ENCODE results near the gene DDX21.
"Not testable (repeated sequence)": the region's sequence is repeated elsewhere in the genome, so short reads cannot be mapped to it uniquely, and the experiment has no call there.

Gene DDX21

GRCh38 chr10:68955832-68956532, at the start of gene DDX21:
Gene DDX21, plus strand, starts transcription at chr10:68956170. Its CDS starts 56 bp downstream, at chr10:68956226.
- peak; percentile 64 for DNase-seq

DNA sequence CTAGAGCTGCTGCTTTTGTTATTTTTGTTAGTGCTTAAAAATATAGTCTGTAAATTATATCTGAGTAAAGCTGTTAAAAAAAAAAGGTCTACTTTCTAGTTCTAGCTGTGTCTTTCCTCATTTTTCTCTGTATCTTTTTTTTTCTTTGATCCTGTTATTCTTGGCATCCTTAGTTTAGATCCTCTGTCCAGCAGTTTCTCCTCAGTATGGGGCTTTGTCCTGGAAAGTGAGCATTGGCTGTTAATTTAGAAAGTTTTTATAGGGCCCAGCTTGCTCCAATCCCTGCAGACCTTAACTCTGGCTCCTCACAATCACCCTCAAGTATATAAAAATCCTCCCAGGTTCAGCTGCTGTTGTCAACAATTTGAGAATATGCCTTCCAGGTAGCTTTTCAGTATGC, 31.4 kb upstream of the DDX21 start:
- DNase-seq, result no peak

GRCh38 chr10:68925489-68925888, 30.5 kb upstream of the DDX21 start:
- DNase-seq, result no peak

GRCh38 chr10:68929157-68929556, 26.8 kb upstream of the DDX21 start:
- not testable (repeated sequence) for DNase-seq

- not testable (repeated sequence) for DNase-seq
Observed at GRCh38 chr10:68929888-68930287, 26.1 kb upstream of the DDX21 start.

DNA sequence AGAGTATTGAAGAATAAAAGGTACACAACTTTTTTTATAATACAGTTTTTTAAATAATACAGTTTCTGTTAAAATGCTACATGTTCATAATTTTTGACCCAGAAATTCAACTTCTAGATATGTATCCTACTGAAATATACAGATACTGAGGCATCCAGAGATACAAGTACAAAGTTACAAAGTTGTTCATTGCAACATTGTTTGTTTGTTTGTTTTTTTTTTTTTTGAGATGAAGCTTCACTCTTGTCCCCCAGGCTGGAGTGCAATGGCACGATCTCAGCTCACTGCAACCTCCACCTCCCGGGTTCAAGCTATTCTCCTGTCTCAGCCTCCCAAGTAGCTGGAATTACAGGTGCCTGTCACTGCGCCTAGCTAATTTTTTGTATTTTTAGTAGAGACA, 23.1 kb upstream of the DDX21 start:
- DNase-seq, result not testable (repeated sequence)

DNA sequence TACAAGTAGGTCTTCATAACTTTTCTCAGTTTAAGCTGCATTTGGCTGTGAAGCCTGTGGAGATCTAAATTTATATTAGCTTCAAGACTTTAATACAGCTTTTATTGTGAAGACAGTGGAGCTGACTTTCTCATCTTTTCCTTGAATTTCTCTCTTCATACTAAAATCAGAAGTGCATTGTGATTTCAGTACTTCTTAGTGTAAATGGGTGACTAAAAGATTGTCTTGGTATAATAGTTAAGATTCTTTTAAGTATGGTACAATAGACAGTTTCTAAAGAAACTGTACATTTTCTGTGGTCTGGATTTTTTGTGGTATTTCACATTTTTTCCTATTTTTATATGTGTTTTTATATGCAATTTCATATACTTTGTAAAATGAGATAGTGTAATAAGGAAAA, 21.0 kb upstream of the DDX21 start:
- no peak for DNase-seq

DNA sequence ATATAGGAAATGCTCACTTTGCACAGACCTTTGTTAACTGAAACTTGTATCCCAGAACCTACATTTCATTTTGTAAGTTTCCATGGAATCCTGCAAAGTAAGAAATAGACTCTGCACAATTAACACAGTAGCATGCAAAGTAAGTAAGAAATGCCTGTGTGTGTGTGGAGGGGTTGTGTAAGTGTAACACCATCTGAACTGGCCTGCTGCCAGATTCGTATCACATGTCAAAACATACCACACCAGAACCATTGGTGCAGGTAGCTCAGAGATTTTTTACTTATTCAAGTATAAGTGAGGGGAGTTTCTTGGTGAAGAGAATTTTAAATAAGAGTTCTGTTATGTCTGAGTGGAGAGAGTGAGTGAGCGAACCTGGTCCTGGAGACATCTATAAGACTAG, 17.9 kb upstream of the DDX21 start:
- no peak for DNase-seq

DNA sequence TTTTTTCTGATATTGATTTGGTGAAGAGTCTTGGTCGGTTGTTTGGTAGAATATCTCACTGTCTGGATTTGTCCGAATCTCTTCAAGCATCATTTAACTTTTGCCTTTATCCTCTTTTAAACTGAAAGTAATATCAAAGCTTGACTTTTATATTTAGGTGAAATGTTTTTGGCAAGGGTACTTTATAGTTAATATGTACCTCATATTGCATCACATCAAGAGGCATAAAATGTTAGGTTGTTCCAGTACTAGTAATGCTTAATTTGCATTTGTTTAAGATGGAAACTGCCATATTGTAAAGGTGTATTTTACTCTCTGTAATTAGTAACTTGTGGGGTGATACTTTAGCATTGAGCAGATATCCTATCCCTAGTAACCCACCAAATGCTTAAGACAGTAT, 17.1 kb upstream of the DDX21 start:
- no peak for DNase-seq

- DNase-seq, result not testable (repeated sequence)
Observed at GRCh38 chr10:68940917-68941316, 15.1 kb upstream of the DDX21 start.

DNA sequence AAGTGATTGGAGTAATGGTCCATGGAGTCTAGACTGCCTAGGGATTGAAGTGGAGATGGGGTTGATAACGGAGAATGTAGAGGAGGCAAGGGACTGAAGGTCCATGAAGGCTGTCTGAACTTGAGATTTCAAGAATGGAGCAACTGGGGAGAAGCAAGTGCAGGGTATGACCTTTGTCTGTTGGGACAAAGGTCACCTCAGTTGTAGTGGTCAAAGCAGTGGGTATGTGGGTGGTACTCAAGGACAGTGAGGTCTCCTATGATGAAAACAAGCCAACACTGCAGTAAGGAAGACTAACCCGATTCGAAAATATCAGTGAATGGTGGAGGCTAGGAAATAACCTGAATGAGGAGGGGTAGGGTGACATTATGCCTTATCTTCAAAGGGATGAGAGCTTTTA, 5.4 kb upstream of the DDX21 start:
- DNase-seq, result no peak

- no peak for DNase-seq
Observed at GRCh38 chr10:68954904-68955303, 1.1 kb upstream of the DDX21 start.

DNA sequence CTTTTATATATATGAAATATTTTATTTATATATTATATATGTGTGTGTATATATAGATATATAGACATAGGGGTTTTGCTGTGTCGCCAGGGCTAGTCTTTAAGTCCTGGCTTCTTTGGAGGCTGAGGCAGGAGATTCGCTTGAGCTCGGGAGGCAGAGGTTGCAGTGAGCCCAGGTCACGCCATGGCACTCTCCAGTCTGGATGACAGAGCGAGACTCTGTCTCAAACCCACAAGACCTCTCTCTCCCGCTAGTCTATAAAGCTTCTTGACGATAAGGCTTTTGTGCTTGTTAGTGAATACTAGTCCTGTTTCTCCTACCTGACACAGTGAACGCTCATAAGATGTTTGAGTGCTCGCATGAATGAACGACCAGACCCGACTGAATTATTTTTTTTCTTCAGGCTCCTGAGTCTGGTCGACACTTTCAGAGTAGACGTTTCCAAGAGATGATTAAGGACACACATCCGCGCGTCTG, 577 bp upstream of the DDX21 start:
- peak; percentile 2 for DNase-seq

- no peak for DNase-seq
Observed at GRCh38 chr10:68957284-68957615, 1.3 kb downstream of the DDX21 start.

GRCh38 chr10:68957654-68958053, 1.7 kb downstream of the DDX21 start:
- DNase-seq, result no peak

- DNase-seq, result no peak
Observed at GRCh38 chr10:68959695-68960527, 3.9 kb downstream of the DDX21 start.

DNA sequence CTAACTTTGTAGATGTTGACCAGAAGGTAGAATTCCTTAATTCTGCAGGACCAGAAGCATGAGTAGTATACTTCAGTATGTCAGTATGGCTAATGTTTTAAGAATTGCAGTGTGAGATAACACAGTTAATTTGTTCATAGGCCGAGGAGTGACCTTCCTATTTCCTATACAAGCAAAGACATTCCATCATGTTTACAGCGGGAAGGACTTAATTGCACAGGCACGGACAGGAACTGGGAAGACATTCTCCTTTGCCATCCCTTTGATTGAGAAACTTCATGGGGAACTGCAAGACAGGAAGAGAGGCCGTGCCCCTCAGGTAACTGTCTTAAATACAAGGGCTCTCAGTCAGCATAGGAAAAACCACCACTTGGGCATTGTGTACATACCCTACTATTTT, 7.2 kb downstream of the DDX21 start:
- DNase-seq, result no peak

DNA sequence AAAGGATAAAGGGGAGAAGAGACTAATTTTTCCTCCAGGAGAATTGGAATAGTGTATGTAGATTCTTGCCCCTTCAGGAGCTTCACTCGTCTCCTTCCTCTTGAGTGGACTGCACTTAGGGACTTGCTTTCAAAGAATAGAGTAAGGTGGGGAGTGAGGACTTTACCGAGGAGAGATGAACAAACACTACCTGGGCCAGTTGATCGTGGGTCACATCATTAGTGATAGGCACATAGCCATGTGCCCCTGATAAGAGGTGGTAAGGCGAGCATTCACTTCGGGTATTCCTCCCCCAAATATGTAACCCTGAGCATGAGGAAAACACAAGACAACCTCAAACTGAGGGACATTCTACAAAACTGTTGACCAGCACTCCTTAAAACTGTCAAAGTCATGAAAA, 18.0 kb downstream of the DDX21 start:
- DNase-seq, result no peak

- DNase-seq, result not testable (repeated sequence)
Observed at GRCh38 chr10:68975936-68976473, 20.0 kb downstream of the DDX21 start.

GRCh38 chr10:68979738-68980137, 23.8 kb downstream of the DDX21 start:
- not testable (repeated sequence) for DNase-seq

- no peak for DNase-seq
Observed at GRCh38 chr10:68981074-68981473, 25.1 kb downstream of the DDX21 start.

DNA sequence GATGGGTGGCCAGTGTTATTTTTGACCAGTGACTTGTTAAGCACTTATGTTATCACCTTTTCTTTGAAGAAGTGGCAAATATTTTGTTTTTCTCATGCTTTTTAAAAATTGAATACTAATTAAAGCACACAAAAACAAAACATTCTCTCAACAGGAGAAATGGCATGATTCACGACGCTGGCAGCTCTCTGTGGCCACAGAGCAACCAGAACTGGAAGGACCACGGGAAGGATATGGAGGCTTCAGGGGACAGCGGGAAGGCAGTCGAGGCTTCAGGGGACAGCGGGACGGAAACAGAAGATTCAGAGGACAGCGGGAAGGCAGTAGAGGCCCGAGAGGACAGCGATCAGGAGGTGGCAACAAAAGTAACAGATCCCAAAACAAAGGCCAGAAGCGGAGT, 26.4 kb downstream of the DDX21 start:
- DNase-seq, result no peak

GRCh38 chr10:68987611-68988010, 31.6 kb downstream of the DDX21 start:
- DNase-seq, result no peak

Measured in NCI-H2029 (cell line).